ENCODE results near the gene PSMA8. TPM values are rescaled to one million over a fixed set of nuclear protein-coding genes. Genes with fewer than 3 reads are reported as not detected.
A peak's percentile ranks its signal among the peaks of the same experiment; 100 is the strongest.

Gene PSMA8
- polyA plus RNA-seq, 2 of the 4 experiments (the other 2 are of a cell fraction) = not detected

GRCh38 chr18:26103579-26103978 lies 30.1 kb upstream of the PSMA8 start:
- no peak overlapping the region for H3K4me3 ChIP-seq
- POLR2A ChIA-PET = no interaction called here
- no peaks in the 10 kb centered on the region for H3K9me3 ChIP-seq
- no peak overlapping the region for H3K4me2 ChIP-seq
- FAIRE-seq (no peak), ATAC-seq (0 out of 6 replicates have a peak, but pooled peaks of 1 of the 2 experiments have one; percentile 45), DNase-seq (ENCODE audit: low read depth in 1 of 2, low spot score in 1 of 2) (peak in 1 of 2 experiments; percentile 39)
- 47% methylated on average over 5 of the region's 5 CpGs for WGBS (ENCODE audit: missing lambda C conversion rate)
- TF ChIP-seq TFCP2L1 (CRISPR knock-in tag; IDR thresholded peaks at IDR 0.05) = no peak
- TF ChIP-seq, protein P1, sequence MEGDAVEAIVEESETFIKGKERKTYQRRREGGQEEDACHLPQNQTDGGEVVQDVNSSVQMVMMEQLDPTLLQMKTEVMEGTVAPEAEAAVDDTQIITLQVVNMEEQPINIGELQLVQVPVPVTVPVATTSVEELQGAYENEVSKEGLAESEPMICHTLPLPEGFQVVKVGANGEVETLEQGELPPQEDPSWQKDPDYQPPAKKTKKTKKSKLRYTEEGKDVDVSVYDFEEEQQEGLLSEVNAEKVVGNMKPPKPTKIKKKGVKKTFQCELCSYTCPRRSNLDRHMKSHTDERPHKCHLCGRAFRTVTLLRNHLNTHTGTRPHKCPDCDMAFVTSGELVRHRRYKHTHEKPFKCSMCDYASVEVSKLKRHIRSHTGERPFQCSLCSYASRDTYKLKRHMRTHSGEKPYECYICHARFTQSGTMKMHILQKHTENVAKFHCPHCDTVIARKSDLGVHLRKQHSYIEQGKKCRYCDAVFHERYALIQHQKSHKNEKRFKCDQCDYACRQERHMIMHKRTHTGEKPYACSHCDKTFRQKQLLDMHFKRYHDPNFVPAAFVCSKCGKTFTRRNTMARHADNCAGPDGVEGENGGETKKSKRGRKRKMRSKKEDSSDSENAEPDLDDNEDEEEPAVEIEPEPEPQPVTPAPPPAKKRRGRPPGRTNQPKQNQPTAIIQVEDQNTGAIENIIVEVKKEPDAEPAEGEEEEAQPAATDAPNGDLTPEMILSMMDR (IDR thresholded peaks at IDR 0.05) = no peak
- TF ChIP-seq HDAC2 (IDR thresholded peaks at IDR 0.05) = no peak
- CTCF ChIA-PET = no interaction called here
- no peaks in the 10 kb centered on the region for H3K4me1 ChIP-seq
- no peak overlapping the region for H3K27ac ChIP-seq

DNA sequence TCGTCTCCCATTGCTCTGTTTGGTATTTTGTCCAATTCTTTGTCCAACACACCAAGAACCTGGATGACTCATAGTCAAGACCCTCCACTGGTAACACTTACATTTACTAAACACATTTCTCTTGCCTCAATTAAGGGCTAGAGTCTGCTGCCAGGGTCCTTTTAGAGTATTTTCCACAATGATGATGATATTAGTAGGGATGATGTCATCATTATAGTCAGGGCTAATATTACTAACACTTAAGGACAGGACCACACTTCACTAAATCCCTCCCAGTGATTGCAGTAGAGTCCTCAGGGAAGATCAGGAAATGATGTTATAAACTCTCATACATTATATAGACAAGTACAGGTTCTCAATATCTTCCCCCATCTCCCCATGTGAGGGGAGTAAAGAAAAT lies 29.6 kb upstream of the PSMA8 start:
- Histone ChIP-seq H3K4me3 (no peak overlapping the region), H3K4me2 (no peak overlapping the region), H3K9me3 (no peaks in the 10 kb centered on the region), H3K27ac (no peak overlapping the region), H3K4me1 (no peaks in the 10 kb centered on the region)
- DNase-seq (ENCODE audit: low read depth in 1 of 2, low spot score in 1 of 2) (no peak), ATAC-seq (no peak), FAIRE-seq (no peak)
- 50% methylated on average over 1 of the region's 1 CpG for WGBS (ENCODE audit: missing lambda C conversion rate)
- TF ChIP-seq ZSCAN20 (CRISPR knock-in tag; IDR thresholded peaks at IDR 0.05) (no peak), CBX2 (IDR thresholded peaks at IDR 0.05; ENCODE audit: borderline replicate concordance, low read depth) (no peak), FOSL2 (IDR thresholded peaks at IDR 0.05) (no peak), FOSL2 (CRISPR knock-in tag; IDR thresholded peaks at IDR 0.05) (no peak; the same call in 1 of the 2 replicates), RCOR1 (IDR thresholded peaks at IDR 0.05; ENCODE audit: low read depth, low read length) (no peak)
- POLR2A ChIA-PET = no interaction called here
- CTCF ChIA-PET = no interaction called here

- ChIA-PET CTCF (no interaction called here), POLR2A (no interaction called here)
- no peaks in the 10 kb centered on the region for H3K4me1 ChIP-seq
- no peak overlapping the region for H3K4me2 ChIP-seq
- 30% methylated on average over 5 of the region's 5 CpGs for whole genome bisulfite sequencing (ENCODE audit: missing lambda C conversion rate)
- H3K27ac ChIP-seq = no peak overlapping the region
- DNase-seq (ENCODE audit: low read depth in 1 of 2, low spot score in 1 of 2) = no peak
- no peak for ATAC-seq
- H3K9me3 ChIP-seq = no peaks in the 10 kb centered on the region
- TF ChIP-seq EHMT2 (IDR thresholded peaks at IDR 0.05; ENCODE audit: low read depth) = no peak
- TF ChIP-seq ZFP36 (IDR thresholded peaks at IDR 0.05; ENCODE audit: borderline replicate concordance, partially characterized antibody) = no peak
- TF ChIP-seq CHD2 (IDR thresholded peaks at IDR 0.05; ENCODE audit: low read length, partially characterized antibody) = no peak
- no peak for TF ChIP-seq USF2 (IDR thresholded peaks at IDR 0.05)
- TF ChIP-seq, protein P2, sequence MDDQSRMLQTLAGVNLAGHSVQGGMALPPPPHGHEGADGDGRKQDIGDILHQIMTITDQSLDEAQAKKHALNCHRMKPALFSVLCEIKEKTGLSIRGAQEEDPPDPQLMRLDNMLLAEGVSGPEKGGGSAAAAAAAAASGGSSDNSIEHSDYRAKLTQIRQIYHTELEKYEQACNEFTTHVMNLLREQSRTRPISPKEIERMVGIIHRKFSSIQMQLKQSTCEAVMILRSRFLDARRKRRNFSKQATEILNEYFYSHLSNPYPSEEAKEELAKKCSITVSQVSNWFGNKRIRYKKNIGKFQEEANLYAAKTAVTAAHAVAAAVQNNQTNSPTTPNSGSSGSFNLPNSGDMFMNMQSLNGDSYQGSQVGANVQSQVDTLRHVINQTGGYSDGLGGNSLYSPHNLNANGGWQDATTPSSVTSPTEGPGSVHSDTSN (IDR thresholded peaks at IDR 0.05) = no peak
- no peak for TF ChIP-seq ZNF302 (CRISPR knock-in tag; IDR thresholded peaks at IDR 0.05)
- TF ChIP-seq JUN (IDR thresholded peaks at IDR 0.05) = no peak
- TF ChIP-seq, protein P3, sequence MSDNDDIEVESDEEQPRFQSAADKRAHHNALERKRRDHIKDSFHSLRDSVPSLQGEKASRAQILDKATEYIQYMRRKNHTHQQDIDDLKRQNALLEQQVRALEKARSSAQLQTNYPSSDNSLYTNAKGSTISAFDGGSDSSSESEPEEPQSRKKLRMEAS (IDR thresholded peaks at IDR 0.05) = no peak
- TF ChIP-seq GATA3 (IDR thresholded peaks at IDR 0.05; ENCODE audit: borderline replicate concordance) = no peak
- no peak for TF ChIP-seq MAFK (IDR thresholded peaks at IDR 0.05; ENCODE audit: partially characterized antibody)
- no peak for TF ChIP-seq MYC (IDR thresholded peaks at IDR 0.05; ENCODE audit: borderline replicate concordance, low read length)
- TF ChIP-seq HOXB5 (CRISPR knock-in tag; IDR thresholded peaks at IDR 0.05) = no peak
- no peak for TF ChIP-seq FOSB (CRISPR knock-in tag; IDR thresholded peaks at IDR 0.05)
- no peak for TF ChIP-seq MAZ (IDR thresholded peaks at IDR 0.05; ENCODE audit: borderline replicate concordance, low read depth, low read length)
- TF ChIP-seq NFE2L2 (conservative IDR thresholded peaks at IDR 0.05; ENCODE audit: low read length) = no peak
- no peak for TF ChIP-seq RAD21 (conservative IDR thresholded peaks at IDR 0.05 in 1 of 2, IDR thresholded peaks at IDR 0.05 in 1 of 2)
- FAIRE-seq = no peak
- H3K4me3 ChIP-seq = no peak overlapping the region
Measured at GRCh38 chr18:26119246-26119645, 14.4 kb upstream of the PSMA8 start.

All from A549 (cell line).